A549 (cell line): ENCODE results near the gene FRMD7.

Experiments
- CEBPB ChIP-seq, 2 experiments: fragments of >200 bp in 1 of 2; sonication (Bioruptor Twin) in 1 of 2; formaldehyde crosslinking in 1 of 2; IDR thresholded peaks; 2 replicates each; pipeline ENCODE4 v1.6.1; 2012 to 2016
- CTCF ChIP-seq: fragments of >200 bp; sonication (Bioruptor Twin); formaldehyde crosslinking; IDR thresholded peaks from 3 replicates; pipeline ENCODE4 v1.5.1; 2016
- HOXA7 ChIP-seq: fragments of 250-450 bp; sonication (Bioruptor Pico); IDR thresholded peaks from 2 replicates; pipeline ENCODE4 v1.5.0; 2020; ENCODE audit warnings: mild to moderate bottlenecking, moderate library complexity
- NR3C1 ChIP-seq: fragments of >200 bp; sonication (Bioruptor Twin); formaldehyde crosslinking; IDR thresholded peaks from 3 replicates; pipeline ENCODE4 v1.6.1; 2017
- PHF8 ChIP-seq: fragments of 200-600 bp; sonication (generic); IDR thresholded peaks from 2 replicates; pipeline ENCODE4 v1.6.1; 2016; ENCODE audit warnings: low read depth, mild to moderate bottlenecking, antibody characterized with exemption, moderate library complexity, borderline replicate concordance
- REST ChIP-seq: fragments of 200-600 bp; sonication (generic); IDR thresholded peaks from 2 replicates; pipeline ENCODE4 v1.6.1; 2016; ENCODE audit warnings: antibody characterized with exemption, mild to moderate bottlenecking, moderate library complexity

DNA sequence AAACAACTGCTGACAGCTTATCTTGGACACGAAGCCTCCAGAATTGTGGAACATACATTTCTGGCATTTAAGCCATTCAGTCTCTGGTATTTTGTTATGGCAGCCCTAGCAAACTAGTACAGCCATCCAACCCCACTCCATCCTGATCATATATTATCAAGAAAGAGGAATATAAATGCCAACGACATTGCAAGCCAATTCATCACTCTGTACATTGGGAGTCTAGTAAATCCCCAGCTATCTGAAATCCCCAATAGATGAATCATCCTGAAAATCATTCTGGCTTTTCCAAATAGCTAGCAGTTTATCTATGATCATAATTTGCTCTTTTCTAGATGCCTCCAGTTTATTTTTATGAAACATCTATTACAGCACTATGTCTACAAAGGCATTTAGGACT is 41.1 kb downstream of the FRMD7 start:
- no peak for TF ChIP-seq CTCF
- TF ChIP-seq REST = no peak
- TF ChIP-seq CEBPB (IDR thresholded peaks at IDR 0.05) = no peak
- TF ChIP-seq HOXA7 (CRISPR knock-in tag) = no peak
- TF ChIP-seq NR3C1 = no peak
- no peak for TF ChIP-seq PHF8
